ENCODE data around the gene ATF6B.
A peak's percentile ranks its signal among the peaks of the same experiment; 100 is the strongest.

Gene ATF6B

GRCh38 chr6:32131439-32131948 is 3.4 kb upstream of the ATF6B start:
- no peak for DNase-seq (ENCODE audit: low spot score)

- no peak for DNase-seq (ENCODE audit: low spot score)
These were observed 1.4 kb upstream of the ATF6B start for GRCh38 chr6:32129297-32130088.

DNA sequence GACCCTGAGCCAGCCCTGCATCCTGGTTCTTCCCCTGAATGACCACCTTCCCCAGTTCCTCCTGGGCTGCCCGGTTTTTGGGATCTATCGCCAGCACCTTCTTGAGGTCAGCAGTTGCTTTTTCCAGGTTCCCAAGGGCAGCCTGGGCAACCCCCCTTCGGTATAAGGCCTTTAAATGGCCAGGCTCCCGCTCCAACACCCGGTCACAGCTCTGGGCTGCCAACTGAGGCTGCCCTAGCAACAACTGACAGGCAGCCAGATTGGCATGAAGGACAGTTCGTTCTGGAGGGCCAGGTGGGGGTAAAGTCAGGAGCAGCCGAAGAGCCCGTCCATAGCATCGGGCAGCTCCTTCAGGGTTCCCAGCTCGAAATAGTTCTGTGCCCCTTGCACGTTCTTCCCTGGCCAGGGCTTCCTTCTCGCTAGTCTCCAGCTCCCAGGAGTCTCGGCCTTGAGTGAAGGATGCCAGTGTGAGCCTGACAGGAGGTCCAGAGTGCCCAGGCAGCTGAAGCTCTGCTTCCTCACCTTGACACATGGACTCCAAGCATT is 778 bp upstream of the ATF6B start:
- DNase-seq (ENCODE audit: low spot score) = no peak

GRCh38 chr6:32127409-32127716 is 683 bp downstream of the ATF6B start:
- no peak for DNase-seq (ENCODE audit: low spot score)

- DNase-seq (ENCODE audit: low spot score) = no peak
These were observed 1.2 kb downstream of the ATF6B start for GRCh38 chr6:32126880-32127279.

- DNase-seq (ENCODE audit: low spot score) = no peak
These were observed 4.4 kb downstream of the ATF6B start for GRCh38 chr6:32123681-32124080.

GRCh38 chr6:32120573-32121059 is 7.4 kb downstream of the ATF6B start:
- DNase-seq (ENCODE audit: low spot score) = no peak

DNA sequence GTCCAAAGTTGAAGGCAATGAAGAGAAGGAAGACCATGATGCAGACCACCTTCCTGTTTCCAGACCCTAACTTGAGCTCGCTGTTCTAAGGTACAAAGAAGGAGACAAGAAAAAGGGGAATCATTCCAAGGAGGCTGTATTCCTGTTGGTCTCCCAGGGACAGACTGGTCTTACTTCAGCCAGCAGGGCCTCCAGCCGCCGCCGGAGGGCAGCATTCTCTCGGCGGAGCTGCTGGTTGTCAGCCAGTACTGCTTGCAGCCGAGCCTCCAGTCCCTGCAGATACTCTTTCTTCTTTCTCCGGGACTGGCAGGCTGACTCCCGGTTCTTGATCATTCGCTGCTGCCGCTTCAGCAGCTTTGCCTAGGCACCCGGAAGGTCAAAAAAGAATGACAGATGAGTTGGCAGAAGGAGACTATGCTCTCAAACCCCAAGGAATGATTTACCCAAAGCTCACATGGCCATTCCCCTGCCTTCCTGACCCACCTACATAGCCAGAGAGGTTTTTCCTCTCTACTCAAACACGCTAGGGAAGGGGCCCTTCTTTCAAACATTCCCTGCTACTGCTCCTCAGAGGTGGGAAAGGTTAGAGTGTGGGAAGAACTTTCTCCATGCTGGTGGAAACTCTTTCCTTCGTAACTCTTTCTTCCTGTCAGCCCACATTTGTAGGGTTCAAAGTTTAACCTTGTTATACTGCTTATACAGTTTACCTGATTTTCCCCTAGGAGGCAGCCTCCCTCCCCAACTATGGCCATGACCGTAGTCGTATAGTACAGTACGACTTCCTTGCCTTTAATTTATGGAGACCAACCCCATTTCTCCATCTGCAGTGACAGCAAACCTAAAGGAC is 9.0 kb downstream of the ATF6B start:
- peak; percentile 85 for DNase-seq (ENCODE audit: low spot score)

DNA sequence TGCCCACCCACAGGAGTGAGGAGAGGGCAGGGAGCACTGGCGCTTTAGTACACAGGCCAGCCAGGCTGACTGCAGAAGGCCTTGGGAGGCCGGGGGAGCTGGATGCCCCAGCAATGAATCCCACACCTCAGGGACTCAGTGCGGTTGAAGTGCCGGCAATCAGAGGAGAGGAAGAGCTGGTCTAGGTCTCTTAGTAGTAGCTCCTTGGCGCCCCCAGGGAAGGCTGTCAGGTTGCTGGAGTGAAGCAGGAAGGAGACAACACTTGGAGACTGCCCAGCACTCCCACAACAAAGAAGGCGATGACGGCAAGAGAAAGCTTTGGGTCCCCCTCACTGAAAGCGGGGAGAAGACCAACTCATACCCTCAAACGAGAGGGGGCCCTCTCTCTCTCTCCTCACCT is 10.6 kb downstream of the ATF6B start:
- DNase-seq (ENCODE audit: low spot score) = no peak

- no peak for DNase-seq (ENCODE audit: low spot score)
These were observed 11.4 kb downstream of the ATF6B start for GRCh38 chr6:32116674-32117073.

DNA sequence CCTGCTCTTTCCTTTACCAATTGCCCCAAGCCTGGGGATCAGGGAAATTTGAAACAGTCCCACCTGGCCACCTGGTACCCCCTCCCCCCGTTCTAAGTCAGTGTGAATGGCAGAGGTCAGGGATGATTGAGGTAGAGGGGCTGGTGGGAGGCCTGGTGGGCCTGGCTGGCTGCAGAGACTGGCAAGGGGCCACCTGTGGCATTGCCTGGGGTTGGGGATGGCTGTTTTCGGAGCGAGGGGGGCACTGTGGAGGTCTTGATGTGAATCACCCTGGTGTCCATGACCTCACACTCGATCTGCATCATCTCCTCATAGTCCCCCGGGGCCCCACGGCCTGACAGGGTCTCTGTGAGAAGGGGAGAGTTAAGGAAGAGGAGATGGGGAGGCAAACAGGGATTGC is 12.4 kb downstream of the ATF6B start:
- DNase-seq (ENCODE audit: low spot score) = no peak

GRCh38 chr6:32114796-32115195 is 13.2 kb downstream of the ATF6B start:
- DNase-seq (ENCODE audit: low spot score) = no peak

DNA sequence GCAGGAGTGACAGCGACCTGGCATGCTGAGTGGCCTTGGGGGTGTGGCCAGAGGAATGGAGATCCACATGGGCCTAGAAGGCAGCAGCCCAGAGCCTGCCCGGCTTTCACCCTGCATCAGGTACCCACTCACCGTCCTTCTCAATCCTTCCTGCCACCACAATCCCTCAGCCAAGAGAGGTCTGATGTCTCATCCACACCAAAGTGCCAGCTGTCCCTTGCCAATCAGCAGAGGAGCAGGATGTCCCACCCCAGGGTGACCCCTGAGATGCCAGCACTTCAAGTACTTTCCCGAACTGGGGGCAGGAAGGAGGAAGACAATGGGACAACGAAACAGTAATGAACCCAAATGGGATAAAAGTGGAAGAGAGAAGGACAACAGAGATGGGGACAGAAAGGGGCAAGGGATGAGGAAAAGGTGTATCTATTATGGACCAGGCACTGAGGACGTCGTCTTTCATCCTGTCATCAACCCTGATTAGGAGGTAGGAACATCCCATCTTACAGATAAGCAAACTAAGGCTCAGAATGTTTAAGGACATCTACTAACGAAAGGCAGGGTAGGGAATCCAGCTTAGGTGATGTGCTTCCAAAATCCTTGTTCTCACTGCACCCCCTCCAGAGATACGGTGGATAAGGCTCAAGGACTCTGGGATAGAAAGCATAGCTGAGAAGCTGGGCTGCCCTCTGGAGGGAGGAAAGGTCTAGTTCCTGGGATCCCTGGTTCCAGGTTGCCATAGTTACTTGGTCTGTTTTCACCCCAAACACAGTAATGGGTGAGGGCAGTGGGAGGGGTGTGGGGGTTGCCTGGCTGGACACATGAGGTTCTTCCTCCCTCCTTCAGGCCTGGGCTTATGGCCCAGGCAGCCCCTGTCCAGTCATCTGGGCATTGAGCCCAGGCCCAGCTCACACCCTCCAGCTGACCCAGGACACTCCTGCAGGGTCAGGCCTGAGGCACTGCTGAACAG is 14.4 kb downstream of the ATF6B start:
- DNase-seq (ENCODE audit: low spot score) = no peak

DNA sequence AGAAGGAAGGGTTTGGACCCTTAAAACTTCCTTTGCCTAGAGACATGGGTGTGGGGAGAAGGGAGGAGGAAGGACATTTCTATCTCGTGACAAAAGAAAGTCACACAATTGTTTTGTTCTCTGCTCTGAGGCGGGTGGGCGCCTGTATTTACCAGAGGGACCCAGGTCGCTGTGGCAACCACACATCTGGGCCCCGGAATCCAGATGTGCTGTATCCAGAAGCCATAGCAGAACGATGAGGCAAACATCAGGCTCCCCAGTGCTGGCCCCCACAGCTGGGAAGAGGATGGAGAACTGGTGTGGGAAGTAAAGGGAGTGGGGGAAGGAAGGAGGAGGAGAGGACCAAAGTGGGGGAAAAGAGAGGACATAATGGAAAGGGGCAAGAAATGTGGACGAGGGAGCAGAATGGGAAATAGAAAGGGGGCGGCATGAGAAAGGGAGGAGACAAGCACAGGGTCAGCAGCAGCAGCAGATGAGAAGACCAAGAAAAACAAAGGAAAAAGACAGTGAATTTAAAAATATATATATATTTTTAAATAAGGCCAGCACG is 15.5 kb downstream of the ATF6B start:
- DNase-seq (ENCODE audit: low spot score) = no peak

GRCh38 chr6:32111424-32112066 is 16.5 kb downstream of the ATF6B start:
- DNase-seq (ENCODE audit: low spot score) = no peak

DNA sequence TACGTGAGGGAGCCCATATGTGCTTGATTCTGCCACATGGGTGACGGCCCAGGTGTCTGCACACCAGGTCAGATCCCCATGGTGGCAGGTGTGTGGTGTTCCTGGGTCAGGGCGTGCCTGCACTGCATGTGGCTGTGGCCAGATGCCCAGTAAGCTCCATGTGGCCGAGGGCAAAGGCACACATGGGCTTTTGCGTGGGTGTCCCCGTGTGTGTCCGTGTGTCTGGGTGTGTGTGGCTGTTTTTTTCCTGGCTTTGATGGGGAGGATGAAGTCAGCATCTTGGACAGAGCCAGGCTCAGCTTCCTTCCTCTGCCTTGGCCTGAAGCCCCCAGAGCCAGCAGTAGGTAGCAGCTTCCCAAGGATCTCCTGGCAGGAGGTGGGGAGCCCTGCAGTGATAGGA is 17.4 kb downstream of the ATF6B start:
- no peak for DNase-seq (ENCODE audit: low spot score)

DNA sequence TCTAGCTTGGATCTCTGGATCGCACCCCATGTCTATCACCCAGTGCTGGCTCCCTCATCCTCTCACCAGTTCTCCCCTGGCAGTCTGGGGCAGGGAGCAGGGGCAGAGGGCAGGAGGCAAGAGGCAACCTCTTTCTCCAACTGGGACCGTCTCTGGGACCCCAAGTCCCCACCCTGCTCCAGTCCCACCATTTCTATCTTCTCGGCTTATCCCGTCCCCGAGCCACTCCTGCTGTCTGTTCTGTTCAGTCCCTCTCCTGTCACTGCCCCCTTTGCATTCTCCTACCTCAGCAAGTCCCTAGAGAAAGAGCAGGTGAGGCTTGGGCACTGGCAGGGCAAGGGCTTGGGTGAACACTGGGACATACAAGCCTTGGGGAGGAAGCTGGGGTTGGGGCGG is 18.3 kb downstream of the ATF6B start:
- DNase-seq (ENCODE audit: low spot score) = no peak

GRCh38 chr6:32109114-32109764 is 18.8 kb downstream of the ATF6B start, which contains the start of gene TNXB:
Gene TNXB, minus strand, starts transcription at chr6:32109338. Its CDS starts 11,140 bp downstream, at chr6:32098198.
- no peak for DNase-seq (ENCODE audit: low spot score)

DNA sequence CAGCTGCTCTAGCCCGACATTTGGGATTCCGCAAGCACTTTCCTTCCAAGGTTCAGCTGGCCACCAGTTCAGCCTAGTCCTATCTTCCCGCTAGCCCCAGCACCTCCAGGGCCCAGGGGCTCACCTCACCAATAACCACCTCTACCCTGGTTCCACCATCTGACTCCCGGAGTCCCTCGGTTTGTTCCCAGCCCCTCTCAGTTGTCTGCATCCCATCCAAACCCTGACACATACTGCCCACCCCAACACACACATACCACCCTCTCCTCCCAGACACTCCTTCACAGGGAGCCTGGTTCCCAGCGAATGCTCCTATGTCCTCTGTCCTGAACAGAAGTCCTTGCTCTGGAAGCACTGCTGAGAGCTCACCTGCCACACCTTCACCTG is 19.3 kb downstream of the ATF6B start:
- DNase-seq (ENCODE audit: low spot score) = no peak

- DNase-seq (ENCODE audit: low spot score) = no peak
These were observed 19.9 kb downstream of the ATF6B start for GRCh38 chr6:32108094-32108627.

Measured in COLO829 (cell line).